Thyroid gland (tissue), 4 donors: ENCODE measurements around the gene GNLY. TPM values are rescaled to one million over a fixed set of nuclear protein-coding genes. Genes with fewer than 3 reads are reported as not detected.
A peak's percentile ranks its signal among the peaks of the same experiment; 100 is the strongest.
"Not testable (repeated sequence)": the region's sequence is repeated elsewhere in the genome, so short reads cannot be mapped to it uniquely, and the experiment has no call there.

Experiments
- DNase-seq, 2 donors: peaks; one replicate each; pipeline ENCODE4 v3.0.0-alpha.2; 2019
- H3K27ac ChIP-seq, 3 donors: fragments of 200-600 bp; sonication (generic); 1 replicate in 2 of 3; 2 replicates in 1 of 3; pipeline ENCODE4 v1.5.1; 2016 to 2019; ENCODE audit warnings: mild to moderate bottlenecking in 1 of 3, moderate library complexity in 1 of 3
- H3K27me3 ChIP-seq: fragments of 200-600 bp; sonication (generic); one replicate; pipeline ENCODE4 v1.5.1; 2019
- H3K36me3 ChIP-seq, 2 donors: fragments of 200-600 bp; sonication (generic); one replicate each; pipeline ENCODE4 v1.5.1; 2016 to 2019
- H3K4me1 ChIP-seq, 2 donors: fragments of 200-600 bp; sonication (generic); one replicate each; pipeline ENCODE4 v1.5.1; 2017 to 2019
- H3K4me3 ChIP-seq, 3 donors: fragments of 200-600 bp; sonication (generic); replicated peaks in 1 of 3; 1 replicate in 2 of 3; 2 replicates in 1 of 3; pipeline ENCODE4 v1.5.1; 2016; ENCODE audit warnings: mild to moderate bottlenecking in 1 of 3
- H3K9me3 ChIP-seq: fragments of 200-600 bp; sonication (generic); one replicate; pipeline ENCODE4 v1.5.1; 2017
- POLR2A ChIP-seq, 2 donors: fragments of 450-650 bp; IDR thresholded peaks; one replicate each; pipeline ENCODE4 v1.6.1; 2017; ENCODE audit warnings: antibody characterized with exemption in 2 of 2, mild to moderate bottlenecking in 2 of 2, moderate library complexity in 1 of 2
- WGBS, 2 donors: methylation state at CpG; one replicate each; pipeline ENCODE4 v1.1.5; 2017; 5-methylcytosine and 5-hydroxymethylcytosine counted together
- intact Hi-C: fragments of 100-400 bp; cut with DNase I; formaldehyde crosslinking; loops from one replicate; pipeline ENCODE4 v1.15.1; 2023
- total RNA-seq, 4 donors: library from RNA; depleted of rRNA; stranded (reverse); fragments of >200 nt; gene quantifications; one replicate each; pipeline ENCODE4 v1.2.3, GENCODE V29; 2016
- TF ChIP-seq, protein P1 (sequence below), 6 experiments: fragments of 200-600 bp in 3 of 6; fragments of 450-650 bp in 3 of 6; sonication (generic) in 3 of 6; IDR thresholded peaks; one replicate each; pipeline ENCODE4 v1.5.1; 2016 to 2019; ENCODE audit warnings: antibody characterized with exemption in 6 of 6, mild to moderate bottlenecking in 2 of 6, inconsistent platforms in 1 of 6, moderate library complexity in 1 of 6

Gene GNLY
- total RNA-seq, 4 donors from 2014 or later, result 0.22 to 3.6 (median 0.63) TPM; not detected in 1

GRCh38 chr2:85712336-85712735, 18.2 kb downstream of the GNLY start:
- intact Hi-C loops, result no loop called here
- Histone ChIP-seq H3K4me1 (peaks cover 80 to 89% of the 10 kb centered on the region in 2 donors), H3K9me3 (no peaks in the 10 kb centered on the region), H3K4me3 (no peak overlapping the region), H3K36me3 (no peaks in the 10 kb centered on the region), H3K27me3 (no peaks in the 10 kb centered on the region), H3K27ac (peak overlapping the region; percentile 98 to 100 (median 100))
- no peak for TF ChIP-seq POLR2A (IDR thresholded peaks at IDR 0.05)
- TF ChIP-seq, protein P1, sequence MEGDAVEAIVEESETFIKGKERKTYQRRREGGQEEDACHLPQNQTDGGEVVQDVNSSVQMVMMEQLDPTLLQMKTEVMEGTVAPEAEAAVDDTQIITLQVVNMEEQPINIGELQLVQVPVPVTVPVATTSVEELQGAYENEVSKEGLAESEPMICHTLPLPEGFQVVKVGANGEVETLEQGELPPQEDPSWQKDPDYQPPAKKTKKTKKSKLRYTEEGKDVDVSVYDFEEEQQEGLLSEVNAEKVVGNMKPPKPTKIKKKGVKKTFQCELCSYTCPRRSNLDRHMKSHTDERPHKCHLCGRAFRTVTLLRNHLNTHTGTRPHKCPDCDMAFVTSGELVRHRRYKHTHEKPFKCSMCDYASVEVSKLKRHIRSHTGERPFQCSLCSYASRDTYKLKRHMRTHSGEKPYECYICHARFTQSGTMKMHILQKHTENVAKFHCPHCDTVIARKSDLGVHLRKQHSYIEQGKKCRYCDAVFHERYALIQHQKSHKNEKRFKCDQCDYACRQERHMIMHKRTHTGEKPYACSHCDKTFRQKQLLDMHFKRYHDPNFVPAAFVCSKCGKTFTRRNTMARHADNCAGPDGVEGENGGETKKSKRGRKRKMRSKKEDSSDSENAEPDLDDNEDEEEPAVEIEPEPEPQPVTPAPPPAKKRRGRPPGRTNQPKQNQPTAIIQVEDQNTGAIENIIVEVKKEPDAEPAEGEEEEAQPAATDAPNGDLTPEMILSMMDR (IDR thresholded peaks at IDR 0.05), result no peak
- DNase-seq, result no peak
- WGBS, 2 donors, result 75% methylated on average over 15 of the region's 15 CpGs

DNA sequence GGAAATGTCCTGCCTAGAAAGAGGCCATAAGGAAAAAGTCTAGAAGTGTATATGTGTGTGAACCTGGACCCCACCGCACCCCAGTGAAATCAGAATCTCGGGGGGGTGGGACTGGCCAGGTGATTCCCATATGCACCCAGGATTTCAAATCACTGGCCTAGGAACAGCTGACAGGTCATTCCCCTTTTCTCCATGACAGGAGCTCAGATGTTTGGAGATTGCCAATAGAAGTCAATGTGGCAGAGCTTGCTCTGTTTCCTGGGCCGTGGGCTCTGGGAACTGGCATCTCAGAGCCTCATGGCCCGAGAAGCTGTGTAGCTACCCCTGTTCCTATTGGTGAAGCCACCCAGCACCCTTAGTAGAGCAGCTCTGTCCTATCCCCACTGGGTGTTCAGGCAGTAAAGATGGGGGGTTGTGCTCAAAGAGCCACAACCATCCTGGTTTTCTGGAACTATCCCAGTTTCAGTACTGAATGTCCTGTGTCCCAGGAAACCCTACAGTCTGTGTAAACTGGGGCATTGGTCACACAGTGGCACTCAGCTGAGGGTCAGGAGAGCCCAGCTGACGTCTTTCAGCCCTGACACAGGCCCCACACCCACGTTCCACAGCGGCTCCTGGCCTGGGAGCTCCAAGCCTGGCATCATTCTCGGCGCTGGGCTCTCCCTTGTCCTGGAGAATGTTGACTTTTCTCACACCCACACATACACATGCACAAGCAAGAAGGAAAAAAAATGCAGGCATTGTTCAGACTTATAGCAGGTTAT, 18.9 kb downstream of the GNLY start:
- peak in 1 of 2 donors; percentile 78 for TF ChIP-seq POLR2A (IDR thresholded peaks at IDR 0.05)
- TF ChIP-seq, protein P1 (IDR thresholded peaks at IDR 0.05), result peak in 1 of 6 experiments; percentile 10
- 31 to 39% methylated on average over 8 to 9 of the region's 9 CpGs for WGBS, 2 donors
- peaks cover 73 to 82% of the 10 kb centered on the region in 2 donors for H3K4me1 ChIP-seq

GRCh38 chr2:85713836-85714235, 19.7 kb downstream of the GNLY start:
- Histone ChIP-seq H3K4me1 (peaks cover 65 to 74% of the 10 kb centered on the region in 2 donors), H3K36me3 (no peaks in the 10 kb centered on the region), H3K4me3 (no peak overlapping the region), H3K27ac (peak overlapping the region; percentile 98 to 100 (median 100)), H3K27me3 (no peaks in the 10 kb centered on the region), H3K9me3 (no peaks in the 10 kb centered on the region)
- peak in 1 of 2 donors; percentile 86 for TF ChIP-seq POLR2A (IDR thresholded peaks at IDR 0.05)
- TF ChIP-seq, protein P1 (IDR thresholded peaks at IDR 0.05), result peak in 4 of 6 experiments; percentile 16 to 50 (median 28)
- DNase-seq, result peak; percentile 95 to 96
- 49 to 53% methylated on average over 5 of the region's 5 CpGs for whole genome bisulfite sequencing, 2 donors
- intact Hi-C loops, result no loop called here

More for the DNA sequence above, 18.9 kb downstream of the GNLY start:
- Histone ChIP-seq H3K4me3 (no peak overlapping the region), H3K36me3 (no peaks in the 10 kb centered on the region), H3K9me3 (no peaks in the 10 kb centered on the region), H3K27ac (peak overlapping the region; percentile 98 to 100 (median 100)), H3K27me3 (no peaks in the 10 kb centered on the region)
- peak; percentile 98 to 99 for DNase-seq
- intact Hi-C loops, result no loop called here

DNA sequence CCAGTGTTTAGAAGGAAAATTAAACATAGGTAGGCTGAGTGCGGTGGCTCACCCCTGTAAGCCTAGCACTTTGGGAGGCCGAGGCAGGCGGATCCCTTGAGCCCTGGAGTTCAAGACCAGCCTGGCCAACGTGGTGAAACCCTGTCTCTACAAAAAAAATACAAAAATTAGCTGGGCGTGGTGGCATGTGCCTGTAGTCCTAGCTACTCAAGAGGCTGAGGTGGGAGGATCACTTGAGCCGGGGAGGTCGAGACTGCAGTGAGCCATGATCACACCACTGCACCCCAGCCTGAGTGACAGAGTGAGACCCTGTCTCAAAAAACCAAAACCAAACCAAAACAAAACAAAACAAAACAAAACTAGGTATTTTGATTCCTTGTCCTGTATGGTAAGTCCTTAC, 20.3 kb downstream of the GNLY start:
- H3K9me3 ChIP-seq, intact Hi-C loops, H3K4me3 ChIP-seq, H3K27me3 ChIP-seq, H3K36me3 ChIP-seq: not testable (repeated sequence)
- Histone ChIP-seq H3K27ac (peak overlapping the region; percentile 98 to 100 (median 100)), H3K4me1 (peaks cover 61 to 71% of the 10 kb centered on the region in 2 donors)
- 63 to 70% methylated on average over 7 of the region's 7 CpGs for WGBS, 2 donors
- DNase-seq, result peak in 1 of 2 donors; percentile 49

DNA sequence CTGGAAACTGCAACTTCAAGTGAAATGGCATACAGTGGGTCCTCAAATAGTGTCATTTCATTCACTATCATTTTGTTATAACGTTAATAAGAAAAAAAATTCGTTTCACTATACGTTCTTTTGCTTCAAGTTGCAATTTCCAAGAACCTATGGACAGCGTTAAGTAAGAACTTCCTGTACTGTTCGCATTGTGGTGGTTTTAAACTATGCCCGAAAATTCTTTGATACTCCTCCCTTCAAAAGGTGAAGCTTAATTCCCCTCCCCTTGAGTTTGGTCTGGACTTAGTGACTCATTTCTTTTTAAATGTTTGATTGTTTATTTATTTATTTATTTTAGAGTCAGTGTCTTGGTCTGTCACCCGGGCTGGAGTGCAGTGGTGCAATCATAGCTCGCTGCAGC, 20.7 kb downstream of the GNLY start:
- no peaks in the 10 kb centered on the region for H3K27me3 ChIP-seq
- 85 to 86% methylated on average over 8 of the region's 8 CpGs for WGBS, 2 donors
- H3K4me1 ChIP-seq, result peaks cover 59 to 71% of the 10 kb centered on the region in 2 donors
- peak overlapping the region; percentile 98 to 100 (median 100) for H3K27ac ChIP-seq
- intact Hi-C loops, result no loop called here
- no peak for DNase-seq
- H3K4me3 ChIP-seq, result no peak overlapping the region
- TF ChIP-seq, protein P1 (IDR thresholded peaks at IDR 0.05), result no peak
- no peak for TF ChIP-seq POLR2A (IDR thresholded peaks at IDR 0.05)
- no peaks in the 10 kb centered on the region for H3K9me3 ChIP-seq
- H3K36me3 ChIP-seq, result no peaks in the 10 kb centered on the region
